NCI-H2171 (cell line): ENCODE data around the gene TGM6.

Source experiments
- DNase-seq: peaks from one replicate; lab custom pipeline; 2025; lab: John Stamatoyannopoulos, UW

The TGM6 gene

DNA sequence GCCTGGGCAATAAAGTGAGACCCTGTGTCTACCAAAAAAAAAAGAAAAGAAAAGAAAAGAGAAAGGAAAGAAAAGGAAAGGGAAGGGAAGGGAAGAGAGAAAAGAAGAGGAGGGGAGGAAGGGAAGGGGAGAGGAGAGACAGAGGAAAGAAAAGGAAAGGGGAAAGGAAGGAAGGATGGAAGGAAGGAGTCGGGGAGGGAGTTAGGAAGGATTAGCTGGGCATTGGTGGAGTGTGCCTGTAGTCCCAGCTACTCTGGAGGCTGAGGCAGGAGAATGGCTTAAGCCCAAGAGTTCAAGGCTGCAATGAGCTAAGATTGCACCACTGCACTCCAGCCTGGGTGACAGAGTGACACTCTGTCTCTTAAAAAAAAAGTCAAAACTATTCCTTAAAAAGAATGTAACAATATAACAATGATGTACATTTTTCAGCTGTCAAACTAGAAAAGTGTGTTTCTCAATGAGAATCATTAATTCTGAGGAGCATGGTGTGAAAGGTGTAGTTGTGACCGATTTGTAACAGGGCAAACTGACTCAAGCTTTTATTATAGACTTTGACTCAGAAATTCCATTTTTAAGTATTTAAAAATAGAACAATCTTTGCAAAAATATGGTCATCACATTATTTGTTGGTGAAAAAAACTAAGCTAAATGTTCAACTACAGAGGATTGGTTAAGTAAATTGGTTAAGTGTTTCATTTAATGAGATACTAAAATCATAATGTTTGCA lies 75.2 kb downstream of the TGM6 start:
- DNase-seq = no peak

DNA sequence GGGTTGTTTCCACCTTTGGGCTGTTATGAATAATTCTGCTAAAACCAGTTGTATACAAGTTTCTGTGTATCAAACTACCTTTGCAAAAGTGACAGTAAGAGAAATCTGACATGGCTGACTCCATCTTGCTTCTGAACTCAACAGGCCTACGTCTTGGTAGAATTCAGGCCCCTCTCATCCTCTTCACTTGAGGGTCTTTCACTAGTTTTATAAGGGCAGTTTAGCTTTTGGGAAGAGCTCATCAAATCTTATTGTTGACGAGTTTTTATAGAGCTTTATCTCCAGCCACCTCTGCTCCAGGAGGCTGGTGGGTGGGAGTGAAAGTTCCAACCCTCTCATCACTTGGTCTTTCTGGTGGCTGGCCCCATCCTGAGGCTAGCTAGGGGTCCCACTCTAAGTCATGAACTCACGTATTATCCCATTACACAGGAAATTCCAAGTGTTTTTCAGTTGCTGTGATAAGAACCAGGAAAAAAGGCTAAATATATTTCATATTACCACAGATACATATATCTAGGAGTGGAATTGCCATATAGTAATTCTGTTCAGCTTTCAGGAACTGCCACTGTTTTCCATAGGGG lies 78.3 kb downstream of the TGM6 start:
- no peak for DNase-seq

DNA sequence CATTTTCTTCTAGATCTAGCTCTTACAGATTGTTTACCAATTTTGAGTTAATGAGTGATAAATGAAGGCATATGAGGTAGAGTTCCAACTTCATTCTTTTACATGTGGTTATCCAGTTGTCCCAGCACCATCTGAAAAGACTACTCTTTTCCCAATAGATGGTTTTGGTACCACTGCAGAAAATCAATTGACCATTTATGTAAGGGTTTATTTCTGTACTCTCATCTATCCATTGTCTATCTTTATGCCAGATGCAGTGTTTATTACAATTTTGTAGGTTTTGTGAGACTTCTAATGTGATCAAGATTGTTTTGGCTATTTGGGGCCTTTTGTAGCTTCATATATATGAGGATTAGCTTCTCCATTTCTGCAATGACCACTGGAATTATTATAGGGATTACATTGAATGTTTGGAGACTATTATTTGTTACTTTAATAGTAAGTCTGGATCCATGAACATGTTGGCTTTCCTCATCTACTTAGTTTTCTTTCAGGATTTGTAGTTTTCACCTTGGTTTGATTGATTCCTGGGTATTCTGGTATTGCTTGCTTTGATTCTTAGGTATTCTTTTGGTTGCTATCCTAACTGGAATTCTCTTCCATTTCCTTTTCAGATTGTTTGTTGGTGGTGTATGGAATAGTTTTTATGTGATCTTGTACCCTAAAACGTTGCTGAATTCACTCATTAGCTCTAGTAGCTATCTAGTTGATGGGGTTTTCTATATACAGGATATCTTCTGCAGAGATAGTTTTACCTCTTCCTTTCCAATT lies 79.5 kb downstream of the TGM6 start:
- no peak for DNase-seq

DNA sequence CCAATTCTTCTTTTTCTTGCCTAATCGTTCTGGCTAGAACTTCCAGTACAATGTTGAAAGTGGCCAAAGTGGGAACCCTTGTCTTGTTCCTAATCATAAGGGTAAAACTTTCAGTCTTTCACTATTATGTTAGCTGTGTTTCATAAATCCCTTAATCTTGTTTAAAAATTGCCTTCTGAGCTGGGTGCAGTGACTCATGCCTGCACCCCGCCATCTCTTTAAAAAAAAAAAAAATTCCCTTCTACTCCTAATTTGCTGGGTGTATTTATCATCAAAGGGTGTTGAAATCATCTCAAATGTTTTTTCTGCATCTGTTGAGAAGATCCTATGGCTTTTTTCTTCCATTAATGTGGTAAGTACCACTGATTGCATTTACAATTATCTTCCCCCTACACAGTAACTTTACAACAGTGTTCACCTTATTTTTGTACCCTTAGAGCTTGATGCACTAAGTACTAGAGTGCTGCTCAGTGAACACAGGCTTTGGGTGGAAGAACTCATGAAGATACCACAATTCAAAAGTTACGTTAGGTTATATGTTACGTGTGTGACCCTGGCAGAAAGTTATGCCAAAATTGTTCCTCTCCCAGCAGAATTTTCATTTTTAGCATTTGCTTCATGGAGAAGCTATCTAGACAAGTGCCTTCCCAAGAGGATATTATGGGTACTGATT lies 80.2 kb downstream of the TGM6 start:
- no peak for DNase-seq

DNA sequence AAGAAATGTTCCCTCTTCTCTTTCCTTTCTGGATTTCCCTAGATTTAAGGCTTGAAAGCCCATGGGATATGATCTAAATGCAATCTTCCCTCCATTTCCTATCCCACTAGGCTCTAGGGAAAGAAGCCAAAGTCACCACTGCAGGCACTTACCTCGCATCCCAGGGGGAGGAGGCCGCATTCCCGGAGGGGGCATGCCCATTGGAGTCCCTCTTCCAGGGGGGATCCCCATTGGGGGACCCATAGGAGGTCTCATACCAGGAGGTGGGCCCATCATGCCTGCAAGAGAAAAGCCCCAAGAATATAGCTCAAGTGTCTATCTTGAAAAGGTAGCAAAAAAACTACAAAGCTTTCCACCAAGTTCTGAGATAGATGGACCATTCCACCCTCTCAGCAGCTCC lies 81.8 kb downstream of the TGM6 start:
- DNase-seq = no peak

DNA sequence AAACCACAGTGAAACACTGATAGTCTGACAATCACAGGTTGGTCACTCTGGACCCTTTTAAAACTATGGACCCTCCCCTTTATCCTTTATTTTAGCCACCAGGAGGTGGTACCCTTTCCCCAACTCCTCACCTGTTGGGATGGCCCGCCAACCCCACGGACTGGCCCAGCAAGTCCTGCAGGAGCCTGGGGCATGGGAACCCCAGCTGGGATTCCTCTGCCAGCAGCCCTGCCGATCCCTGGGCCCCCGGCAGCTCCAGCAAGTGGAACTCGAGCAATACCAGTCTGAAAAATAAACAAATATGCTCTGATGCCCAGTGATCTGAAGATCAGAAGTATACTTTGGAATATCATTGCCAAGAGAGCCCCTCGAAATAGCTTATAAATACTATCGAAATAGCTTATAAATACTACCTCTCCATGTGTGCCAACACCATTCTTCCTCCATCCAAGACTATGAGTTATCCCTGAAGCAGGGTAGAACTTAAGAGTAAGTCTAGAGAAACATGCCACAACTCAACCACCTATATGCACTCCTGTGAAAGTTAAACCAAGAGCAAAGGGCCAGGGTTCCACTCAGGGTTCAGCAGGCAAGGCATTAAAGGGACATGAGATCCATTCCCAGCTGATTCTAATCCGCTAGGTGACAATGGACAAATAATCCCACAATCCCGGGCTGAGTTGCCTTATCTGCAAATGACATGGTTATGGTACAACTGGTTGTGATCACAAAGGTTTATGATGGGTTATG lies 83.1 kb downstream of the TGM6 start:
- DNase-seq = no peak

DNA sequence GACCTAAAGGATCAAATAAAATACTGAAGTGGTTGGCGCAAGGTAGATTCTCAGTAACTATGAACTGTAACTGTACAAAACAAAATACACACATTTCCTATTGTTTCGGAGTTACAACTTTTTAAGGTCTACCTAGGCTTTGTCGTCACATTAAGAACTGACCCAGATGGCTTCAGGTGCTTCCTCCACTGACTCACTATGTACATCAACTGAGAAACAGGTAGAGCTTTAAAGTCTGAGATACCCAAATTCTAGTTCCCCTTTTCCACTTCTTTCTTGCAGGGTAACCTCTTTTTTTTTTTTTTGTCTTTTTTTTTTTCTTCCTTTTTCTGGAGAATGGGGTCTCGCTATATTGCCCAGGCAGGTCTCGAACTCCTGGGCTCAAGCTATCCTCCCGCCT lies 84.4 kb downstream of the TGM6 start:
- no peak for DNase-seq

DNA sequence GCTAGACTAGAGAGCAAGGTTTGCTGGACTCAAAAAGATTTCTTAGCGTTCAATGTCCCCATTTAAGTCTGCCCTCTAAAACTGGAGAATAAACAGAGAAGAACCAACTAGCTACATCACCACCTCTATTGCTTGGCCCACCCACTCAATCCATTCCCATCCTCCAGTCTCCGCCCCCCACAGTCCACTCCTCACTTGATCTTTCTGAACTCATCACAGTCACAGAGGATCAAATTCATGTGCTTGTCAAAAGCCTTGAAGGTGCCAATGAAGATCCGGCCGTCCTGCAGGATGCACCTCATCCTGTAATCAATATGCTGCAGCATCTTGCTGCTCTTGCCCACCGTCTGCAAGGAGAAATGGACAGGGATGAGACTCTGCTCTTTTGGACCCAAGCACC lies 86.7 kb downstream of the TGM6 start:
- no peak for DNase-seq

DNA sequence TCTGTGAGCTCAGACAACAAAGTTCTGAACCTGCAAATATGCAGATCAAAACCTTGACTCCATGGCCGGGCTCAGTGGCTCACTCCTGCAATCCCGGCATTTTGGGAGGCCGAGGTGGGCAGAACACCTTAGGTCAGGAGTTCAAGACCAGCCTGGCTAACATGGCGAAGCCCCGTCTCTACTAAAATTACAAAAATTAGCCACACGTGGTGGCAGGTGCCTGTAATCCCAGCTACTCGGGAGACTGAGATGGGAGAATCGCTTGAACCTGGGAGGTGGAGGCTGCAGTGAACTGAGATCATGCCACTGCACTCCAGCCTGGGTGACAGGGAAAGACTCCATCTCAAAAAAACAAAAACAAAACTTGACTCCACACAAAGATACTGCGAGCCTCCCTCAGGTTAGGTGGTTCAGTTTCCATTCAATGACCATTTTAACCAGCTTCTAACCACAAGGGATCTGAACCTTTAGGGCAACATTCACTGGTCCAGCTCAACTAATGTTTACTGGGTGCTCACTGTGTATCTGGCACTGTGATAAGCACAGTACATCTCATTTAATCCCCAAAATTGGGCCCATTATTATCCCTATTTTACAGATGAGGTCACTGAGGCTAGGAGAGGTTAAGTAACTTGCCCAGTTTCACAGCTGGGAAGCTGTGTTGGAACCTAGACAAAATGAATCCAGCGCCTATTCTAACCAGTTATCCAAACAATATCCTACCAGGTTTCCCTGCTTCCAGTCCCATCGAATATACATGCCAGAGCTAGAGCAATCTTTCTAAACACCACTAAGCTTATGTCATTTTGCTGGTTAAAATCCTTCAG lies 88.1 kb downstream of the TGM6 start:
- DNase-seq = no peak

DNA sequence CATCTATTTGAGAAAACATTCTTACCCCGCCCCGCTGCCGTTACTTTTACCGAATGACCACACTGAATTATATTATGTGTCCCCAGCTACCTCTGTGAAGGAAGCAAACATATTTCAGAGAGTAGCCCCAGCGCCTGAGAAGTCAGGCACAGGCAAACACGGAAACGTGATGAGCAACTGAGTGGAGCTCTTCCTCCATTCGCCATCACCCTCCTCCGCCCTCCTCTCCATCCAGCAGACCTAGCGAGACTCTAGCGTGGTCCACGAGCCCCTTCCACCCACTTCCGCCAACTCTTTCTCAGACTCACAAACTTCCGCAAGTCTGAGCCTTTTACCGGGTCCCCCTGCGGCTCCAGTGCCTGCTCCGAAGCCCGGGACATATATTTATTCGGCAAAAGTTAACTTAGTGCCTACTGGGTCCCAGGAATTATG lies 89.3 kb downstream of the TGM6 start:
- DNase-seq = peak; percentile 35

DNA sequence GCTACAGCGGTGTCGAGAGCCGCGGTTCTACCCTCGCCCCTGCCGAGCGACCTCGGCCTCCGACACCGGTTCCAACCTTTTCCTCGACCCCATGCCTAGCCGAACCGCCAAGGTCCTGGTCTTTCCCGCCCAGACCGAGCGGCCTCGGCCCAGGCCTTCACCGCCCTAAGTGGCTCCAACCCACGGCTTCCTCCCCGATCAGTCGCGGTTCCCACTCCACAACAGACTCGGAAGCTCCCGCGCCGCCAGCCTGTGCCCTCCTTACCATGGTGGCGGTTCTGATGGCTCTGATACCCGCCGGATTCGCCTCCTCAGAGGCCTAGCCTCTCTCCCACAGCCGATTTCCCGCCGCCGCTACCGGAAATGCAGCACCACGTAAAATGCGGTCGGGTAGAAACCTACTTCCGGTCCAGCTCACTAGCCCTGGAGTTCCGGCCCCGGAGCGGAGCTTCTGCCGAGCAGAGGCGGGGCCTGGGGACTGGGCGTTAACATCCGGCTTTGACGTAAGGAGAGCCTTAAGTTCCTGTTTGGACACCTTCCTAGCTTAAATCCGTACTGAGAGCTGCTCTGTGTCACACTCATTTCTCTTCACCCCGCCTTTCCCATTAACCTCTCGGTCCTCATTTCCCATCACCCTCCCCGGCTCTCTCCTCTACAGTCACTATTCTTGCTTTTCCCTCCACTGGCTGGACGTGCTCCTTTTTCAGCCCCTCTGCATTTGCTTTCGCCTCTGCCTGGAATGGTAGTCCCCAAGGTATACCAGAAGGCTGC lies 89.9 kb downstream of the TGM6 start, which contains the start of gene SNRPB:
SNRPB (minus strand) TSS at position 367 of the 771 bp plus-strand sequence; CDS start at position 268, 99 bp downstream.
- peak; percentile 99 for DNase-seq

DNA sequence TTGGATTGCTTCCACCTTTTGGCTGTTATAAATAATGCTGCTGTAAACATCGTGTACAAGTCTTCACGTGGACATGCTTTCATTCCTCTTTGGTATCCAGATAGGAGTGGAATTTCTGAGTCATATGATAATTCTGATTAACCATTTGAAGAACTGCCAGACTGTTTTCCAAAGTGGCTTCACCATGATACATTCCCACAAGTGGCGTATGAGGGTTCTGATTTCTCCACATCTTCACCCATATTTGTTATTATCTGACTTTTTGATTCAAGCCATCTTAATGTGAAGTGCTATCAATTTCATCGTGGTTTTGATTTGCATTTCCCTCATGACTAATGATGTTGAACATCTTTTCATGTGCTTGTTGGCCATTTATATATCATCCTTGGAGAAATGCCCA lies 92.8 kb downstream of the TGM6 start:
- DNase-seq = no peak

DNA sequence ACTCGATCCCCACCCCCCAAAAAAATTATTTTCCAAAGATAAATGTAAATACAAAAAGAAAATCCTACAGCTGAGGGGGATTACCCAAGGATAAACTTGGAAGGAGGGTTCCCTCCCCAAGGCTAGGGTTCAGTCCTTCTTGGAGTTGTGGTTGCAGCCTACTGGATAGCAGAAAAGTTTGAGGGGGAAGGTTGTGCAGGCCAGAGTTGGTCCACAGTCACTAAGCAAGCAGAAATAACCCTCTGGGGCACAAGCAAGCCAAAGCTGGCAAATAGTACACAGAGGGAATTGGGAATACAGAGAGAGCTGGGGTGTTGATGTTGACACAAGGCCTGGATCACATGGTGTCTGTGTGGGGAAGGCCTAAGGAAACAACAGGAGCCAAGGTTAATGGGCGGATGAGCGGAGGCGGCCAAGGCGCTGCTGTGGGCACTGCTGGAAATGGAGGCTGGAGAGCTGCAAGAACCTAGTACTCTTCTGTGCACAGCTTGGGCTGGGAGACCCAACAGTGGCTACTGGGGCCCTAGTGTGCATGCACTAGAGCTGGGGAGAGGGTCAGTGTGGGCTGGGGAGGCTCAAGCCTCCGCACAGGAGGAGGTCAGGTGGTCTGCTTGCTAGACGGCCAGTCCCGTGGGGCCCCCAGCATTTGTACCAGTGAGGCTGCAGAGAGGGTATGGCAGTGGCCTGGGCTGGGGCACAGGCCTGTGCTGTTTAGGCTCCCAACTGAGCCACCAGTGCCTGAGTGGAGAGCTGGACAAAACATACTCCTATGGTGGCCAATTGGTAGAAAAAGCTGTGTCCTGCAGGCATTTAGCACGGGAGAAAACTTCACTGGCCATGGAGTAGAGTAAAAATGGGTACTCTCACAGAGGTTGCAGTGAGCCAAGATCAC lies 95.4 kb downstream of the TGM6 start:
- DNase-seq = no peak

DNA sequence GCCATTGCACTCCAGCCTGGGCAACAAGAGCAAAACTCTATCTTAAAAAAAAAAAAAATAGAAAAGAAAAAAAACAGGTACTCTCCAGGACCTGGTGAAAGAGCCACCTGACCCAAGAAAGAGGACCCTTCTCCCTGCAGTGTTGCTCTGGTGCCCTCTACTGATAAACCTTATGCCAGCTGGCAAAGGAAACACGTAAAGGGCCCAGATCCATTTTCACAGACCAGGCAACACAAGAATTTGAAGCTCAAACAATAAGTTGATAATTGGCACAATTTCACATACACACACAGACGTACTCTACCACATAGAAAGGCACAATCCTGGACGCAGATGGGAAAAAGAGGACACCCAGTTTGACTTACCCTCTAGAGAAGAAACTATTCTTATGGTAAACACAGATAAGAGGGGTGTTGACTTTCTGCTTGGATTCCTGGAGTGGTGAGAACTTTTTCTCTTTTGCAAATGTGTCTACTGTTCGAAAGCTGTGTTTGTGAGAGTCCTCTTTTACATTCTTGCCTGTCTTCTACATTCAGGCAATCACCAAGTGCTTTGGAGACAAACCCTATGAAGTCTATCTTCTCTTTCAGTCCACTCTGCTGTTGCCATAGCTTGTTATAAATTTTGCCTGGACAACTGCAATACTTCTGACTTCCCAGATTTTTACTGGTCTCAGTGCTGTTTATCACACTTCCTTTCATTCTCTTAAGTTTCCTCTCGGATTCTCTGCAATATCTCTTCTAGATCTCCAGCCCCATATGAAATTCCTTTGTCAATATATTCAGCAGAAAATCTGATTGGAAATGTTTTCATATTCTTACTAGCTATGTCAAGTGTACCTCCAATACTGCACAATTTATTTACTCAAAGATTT lies 96.3 kb downstream of the TGM6 start:
- no peak for DNase-seq

DNA sequence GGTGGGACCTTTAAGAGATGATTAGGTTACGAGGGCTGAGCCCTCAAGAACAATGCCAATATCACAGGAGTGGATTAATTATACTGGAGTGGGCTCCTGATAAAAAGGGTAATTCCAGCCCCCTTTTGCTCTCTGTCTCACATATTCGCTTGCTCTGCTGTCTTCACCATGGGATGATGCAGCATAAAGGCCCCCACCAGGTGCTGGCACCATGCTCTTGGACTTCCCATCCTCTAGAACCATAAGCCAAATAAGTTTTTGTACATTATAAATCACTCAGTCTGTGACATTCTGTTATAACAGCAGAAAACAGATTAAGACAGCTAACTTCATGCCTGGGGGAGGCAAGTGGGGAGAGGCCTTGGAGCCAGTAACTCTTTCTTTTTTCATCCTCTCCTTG lies 99.7 kb downstream of the TGM6 start:
- DNase-seq = no peak
